ENCODE results near the gene NPTX2. TPM values are rescaled to one million over a fixed set of nuclear protein-coding genes. Genes with fewer than 3 reads are reported as not detected.

Gene NPTX2
- total and polyA plus RNA-seq, 10 donors, result 2.2 to 64.6 (median 13.6) TPM

- H3K4me1 ChIP-seq, result peaks cover 0 to 19% (median 7%) of the 10 kb centered on the region in 6 donors
- WGBS, 5 donors, result 84 to 92% (median 89%) methylated on average over 8 to 9 of the region's 9 CpGs
- H3K4me3 ChIP-seq, result no peak overlapping the region
- DNase-seq, result no peak
- intact Hi-C loops (cut with DNase I; ENCODE audit: low total_unique reads), result no loop called here
- H3K27ac ChIP-seq, result no peak overlapping the region
- H3K36me3 ChIP-seq, result no peaks in the 10 kb centered on the region
- H3K27me3 ChIP-seq (replicated peaks in 1 of 7), result peaks cover 0 to 71% (median 15%) of the 10 kb centered on the region in 7 donors
- no peak for TF ChIP-seq POLR2A (IDR thresholded peaks at IDR 0.05)
- no peak for TF ChIP-seq POLR2AphosphoS5 (IDR thresholded peaks at IDR 0.05)
- TF ChIP-seq CTCF (IDR thresholded peaks at IDR 0.05 in 8 of 11, conservative IDR thresholded peaks at IDR 0.05 in 3 of 11), result no peak
- no peaks in the 10 kb centered on the region for H3K9me3 ChIP-seq
Observed at GRCh38 chr7:98622926-98623325, 5.8 kb downstream of the NPTX2 start.

DNA sequence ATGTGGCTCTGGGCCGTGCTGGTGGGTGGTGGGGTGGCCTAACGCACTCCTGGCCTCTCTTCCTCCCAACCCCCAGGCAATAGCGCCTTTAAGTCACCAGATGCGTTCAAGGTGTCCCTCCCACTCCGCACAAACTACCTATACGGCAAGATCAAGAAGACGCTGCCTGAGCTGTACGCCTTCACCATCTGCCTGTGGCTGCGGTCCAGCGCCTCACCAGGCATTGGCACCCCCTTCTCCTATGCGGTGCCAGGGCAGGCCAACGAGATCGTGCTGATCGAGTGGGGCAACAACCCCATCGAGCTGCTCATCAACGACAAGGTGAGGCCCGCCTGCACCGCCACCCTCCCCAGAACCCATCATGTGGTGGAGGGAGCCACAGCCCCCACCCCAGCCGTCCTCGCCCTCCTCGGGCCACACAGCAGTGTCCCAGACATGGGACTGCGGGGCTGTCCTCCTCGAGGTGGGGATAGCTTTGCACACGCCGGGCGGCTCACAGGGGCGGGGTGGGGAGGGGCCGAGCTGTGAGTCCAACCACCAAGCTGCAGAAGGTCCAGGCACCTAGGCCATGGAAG, 7.8 kb downstream of the NPTX2 start:
- DNase-seq, result no peak
- H3K27me3 ChIP-seq (replicated peaks in 1 of 7), result peaks cover 0 to 71% (median 4%) of the 10 kb centered on the region in 7 donors
- H3K4me3 ChIP-seq, result no peak overlapping the region
- H3K9me3 ChIP-seq, result no peaks in the 10 kb centered on the region
- peaks cover 0 to 4% (median 1%) of the 10 kb centered on the region in 6 donors for H3K4me1 ChIP-seq
- WGBS, 5 donors, result 90 to 96% (median 92%) methylated on average over 19 to 28 of the region's 28 CpGs
- intact Hi-C loops (cut with DNase I; ENCODE audit: low total_unique reads), result no loop called here
- H3K27ac ChIP-seq, result no peak overlapping the region
- H3K36me3 ChIP-seq, result no peaks in the 10 kb centered on the region
- TF ChIP-seq POLR2AphosphoS5 (IDR thresholded peaks at IDR 0.05) (no peak), POLR2A (IDR thresholded peaks at IDR 0.05) (no peak), CTCF (IDR thresholded peaks at IDR 0.05 in 8 of 11, conservative IDR thresholded peaks at IDR 0.05 in 3 of 11) (no peak)

GRCh38 chr7:98626460-98627412, 9.7 kb downstream of the NPTX2 start:
- peaks cover 0 to 10% (median under 1%) of the 10 kb centered on the region in 8 donors for H3K9me3 ChIP-seq
- WGBS, 5 donors, result 54 to 74% (median 65%) methylated on average over 25 to 35 of the region's 35 CpGs

More at GRCh38 chr7:98626460-98627412, 9.7 kb downstream of the NPTX2 start:
- Histone ChIP-seq H3K36me3 (no peaks in the 10 kb centered on the region), H3K27ac (no peak overlapping the region), H3K27me3 (replicated peaks in 1 of 7) (peaks cover 0 to 57% (median 4%) of the 10 kb centered on the region in 7 donors), H3K4me3 (no peak overlapping the region), H3K4me1 (no peaks in the 10 kb centered on the region)
- intact Hi-C loops (cut with DNase I; ENCODE audit: low total_unique reads), result no loop called here
- DNase-seq, result no peak
- TF ChIP-seq CTCF (IDR thresholded peaks at IDR 0.05 in 8 of 11, conservative IDR thresholded peaks at IDR 0.05 in 3 of 11), result no peak
- TF ChIP-seq POLR2AphosphoS5 (IDR thresholded peaks at IDR 0.05), result no peak
- TF ChIP-seq POLR2A (IDR thresholded peaks at IDR 0.05), result no peak
